LNCAP (cell line): ENCODE measurements around the gene TLE1.

Source experiments
- CTCF ChIP-seq: fragments of 450-650 bp; IDR thresholded peaks from 2 replicates; pipeline ENCODE4 v1.5.1; 2017; ENCODE audit warnings: mild to moderate bottlenecking

TLE1 gene

GRCh38 chr9:81589819-81590218 is 99.5 kb downstream of the TLE1 start:
- no peak for TF ChIP-seq CTCF

- no peak for TF ChIP-seq CTCF
Observed at GRCh38 chr9:81589392-81589791, 100.0 kb downstream of the TLE1 start.

GRCh38 chr9:81588148-81588871 is 101.0 kb downstream of the TLE1 start:
- no peak for TF ChIP-seq CTCF

GRCh38 chr9:81586786-81587185 is 102.6 kb downstream of the TLE1 start:
- no peak for TF ChIP-seq CTCF

- TF ChIP-seq CTCF: no peak
Observed at GRCh38 chr9:81585191-81585763, 104.1 kb downstream of the TLE1 start.

GRCh38 chr9:81584099-81584498 is 105.2 kb downstream of the TLE1 start:
- no peak for TF ChIP-seq CTCF

- TF ChIP-seq CTCF: no peak
Observed at GRCh38 chr9:81581986-81582385, 107.4 kb downstream of the TLE1 start.

GRCh38 chr9:81579381-81579780 is 110.0 kb downstream of the TLE1 start:
- no peak for TF ChIP-seq CTCF
